ENCODE measurements around the gene SOBP. TPM values are rescaled to one million over a fixed set of nuclear protein-coding genes. Genes with fewer than 3 reads are reported as not detected.

Gene SOBP
- polyA plus RNA-seq, 2 of the 4 experiments (the other 2 are of a cell fraction): 0.18 to 0.53 TPM

DNA sequence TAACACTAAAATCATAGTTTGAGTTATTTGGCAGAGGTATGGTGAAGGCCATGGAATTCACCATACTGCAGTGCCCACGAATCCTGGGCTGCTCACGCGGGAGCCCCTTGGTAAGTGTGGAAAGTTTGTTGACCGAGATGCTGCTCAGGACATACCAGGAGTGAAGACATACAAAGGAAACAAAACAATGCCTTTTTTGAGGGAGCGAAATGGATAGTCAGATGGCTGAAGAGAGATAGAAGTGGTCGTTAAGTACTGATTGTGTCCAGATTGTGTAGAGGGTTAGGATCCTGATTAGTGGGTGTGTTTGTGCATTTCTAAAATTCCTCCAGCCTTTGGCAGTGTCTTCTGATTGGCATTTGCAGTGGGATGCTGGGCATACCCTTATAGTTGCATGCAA lies 83.0 kb downstream of the SOBP start:
- Histone ChIP-seq H3K4me2 (no peak overlapping the region), H3K4me3 (no peak overlapping the region), H3K4me1 (no peaks in the 10 kb centered on the region), H3K9me3 (no peaks in the 10 kb centered on the region), H3K27ac (no peak overlapping the region)
- DNase-seq (ENCODE audit: low read depth in 1 of 2, low spot score in 1 of 2) (no peak), ATAC-seq (no peak), FAIRE-seq (no peak)
- ChIA-PET CTCF (no interaction called here), POLR2A (no interaction called here)
- TF ChIP-seq NFE2L2 (conservative IDR thresholded peaks at IDR 0.05; ENCODE audit: low read length): no peak
- no peak for TF ChIP-seq FOSB (CRISPR knock-in tag; IDR thresholded peaks at IDR 0.05)
- TF ChIP-seq POLR2A (IDR thresholded peaks at IDR 0.05; ENCODE audit: low read length): no peak
- no peak for TF ChIP-seq JUN (IDR thresholded peaks at IDR 0.05)
- TF ChIP-seq TP53 (CRISPR knock-in tag; IDR thresholded peaks at IDR 0.05): no peak
- TF ChIP-seq GATA3 (IDR thresholded peaks at IDR 0.05; ENCODE audit: borderline replicate concordance): no peak
- no peak for TF ChIP-seq RFX5 (IDR thresholded peaks at IDR 0.05)
- no peak for TF ChIP-seq ZFP36 (IDR thresholded peaks at IDR 0.05; ENCODE audit: borderline replicate concordance, partially characterized antibody)
- no peak for TF ChIP-seq HES2 (IDR thresholded peaks at IDR 0.05)
- no peak for TF ChIP-seq MYC (IDR thresholded peaks at IDR 0.05; ENCODE audit: borderline replicate concordance, low read length)
- TF ChIP-seq HOXB5 (CRISPR knock-in tag; IDR thresholded peaks at IDR 0.05): no peak
- no peak for TF ChIP-seq ZSCAN20 (CRISPR knock-in tag; IDR thresholded peaks at IDR 0.05)
- TF ChIP-seq HEYL (CRISPR knock-in tag; IDR thresholded peaks at IDR 0.05): no peak
- no peak for TF ChIP-seq HOXB13 (CRISPR knock-in tag; IDR thresholded peaks at IDR 0.05; ENCODE audit: low read depth)
- no peak for TF ChIP-seq ELK1 (IDR thresholded peaks at IDR 0.05; ENCODE audit: low read depth, low read length)
- 62% methylated on average over 6 of the region's 6 CpGs for WGBS (ENCODE audit: missing lambda C conversion rate)

- no peak for FAIRE-seq
- 37% methylated on average over 5 of the region's 6 CpGs for WGBS (ENCODE audit: missing lambda C conversion rate)
- no peak for ATAC-seq
- H3K9me3 ChIP-seq: no peaks in the 10 kb centered on the region
- CTCF ChIA-PET: no interaction called here
- H3K4me2 ChIP-seq: no peak overlapping the region
- H3K4me1 ChIP-seq: no peaks in the 10 kb centered on the region
- H3K27ac ChIP-seq: no peak overlapping the region
- DNase-seq (ENCODE audit: low read depth in 1 of 2, low spot score in 1 of 2): no peak
- POLR2A ChIA-PET: no interaction called here
- no peak for TF ChIP-seq EHMT2 (IDR thresholded peaks at IDR 0.05; ENCODE audit: low read depth)
- TF ChIP-seq EHF (CRISPR knock-in tag; IDR thresholded peaks at IDR 0.05): no peak
- no peak for TF ChIP-seq CBX8 (IDR thresholded peaks at IDR 0.05)
- no peak for TF ChIP-seq HES2 (IDR thresholded peaks at IDR 0.05)
- no peak for TF ChIP-seq ATOH8 (CRISPR knock-in tag; IDR thresholded peaks at IDR 0.05; ENCODE audit: low read depth)
- TF ChIP-seq, protein P1, sequence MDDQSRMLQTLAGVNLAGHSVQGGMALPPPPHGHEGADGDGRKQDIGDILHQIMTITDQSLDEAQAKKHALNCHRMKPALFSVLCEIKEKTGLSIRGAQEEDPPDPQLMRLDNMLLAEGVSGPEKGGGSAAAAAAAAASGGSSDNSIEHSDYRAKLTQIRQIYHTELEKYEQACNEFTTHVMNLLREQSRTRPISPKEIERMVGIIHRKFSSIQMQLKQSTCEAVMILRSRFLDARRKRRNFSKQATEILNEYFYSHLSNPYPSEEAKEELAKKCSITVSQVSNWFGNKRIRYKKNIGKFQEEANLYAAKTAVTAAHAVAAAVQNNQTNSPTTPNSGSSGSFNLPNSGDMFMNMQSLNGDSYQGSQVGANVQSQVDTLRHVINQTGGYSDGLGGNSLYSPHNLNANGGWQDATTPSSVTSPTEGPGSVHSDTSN (IDR thresholded peaks at IDR 0.05): no peak
- TF ChIP-seq HDAC2 (IDR thresholded peaks at IDR 0.05): no peak
- no peak for TF ChIP-seq REST (IDR thresholded peaks at IDR 0.05)
- TF ChIP-seq JUN (IDR thresholded peaks at IDR 0.05): no peak
- no peak for TF ChIP-seq HMGXB4 (CRISPR knock-in tag; IDR thresholded peaks at IDR 0.05; ENCODE audit: borderline replicate concordance)
- TF ChIP-seq NFE2L2 (conservative IDR thresholded peaks at IDR 0.05; ENCODE audit: low read length): no peak
- TF ChIP-seq HEYL (CRISPR knock-in tag; IDR thresholded peaks at IDR 0.05): no peak
- TF ChIP-seq ESRRA (IDR thresholded peaks at IDR 0.05; ENCODE audit: borderline replicate concordance, low read length): no peak
- TF ChIP-seq PHF8 (IDR thresholded peaks at IDR 0.05; ENCODE audit: borderline replicate concordance, low read depth): no peak
- no peak for TF ChIP-seq ZNF302 (CRISPR knock-in tag; IDR thresholded peaks at IDR 0.05)
- TF ChIP-seq TP53 (CRISPR knock-in tag; IDR thresholded peaks at IDR 0.05): no peak
- no peak for TF ChIP-seq GATA3 (IDR thresholded peaks at IDR 0.05; ENCODE audit: borderline replicate concordance)
- H3K4me3 ChIP-seq: no peak overlapping the region
Observed at GRCh38 chr6:107574856-107575255, 84.9 kb downstream of the SOBP start.

Measured in A549 (cell line).